ENCODE measurements around the gene PPM1E.
"Not testable (repeated sequence)": the region's sequence is repeated elsewhere in the genome, so short reads cannot be mapped to it uniquely, and the experiment has no call there.

GRCh38 chr17:58749627-58750026, 6.0 kb upstream of the PPM1E start:
- TF ChIP-seq LEF1 (IDR thresholded peaks at IDR 0.05; ENCODE audit: borderline replicate concordance); TARDBP (IDR thresholded peaks at IDR 0.05); SP1 (IDR thresholded peaks at IDR 0.05): not testable (repeated sequence)
